ENCODE measurements around the gene ARID1A. TPM values are rescaled to one million over a fixed set of nuclear protein-coding genes. Genes with fewer than 3 reads are reported as not detected.
"Not testable (repeated sequence)": the region's sequence is repeated elsewhere in the genome, so short reads cannot be mapped to it uniquely, and the experiment has no call there.

The ARID1A gene
- total RNA-seq, 1 donor from 2014 or later = 85.1 TPM

GRCh38 chr1:26724926-26725325 lies 29.1 kb downstream of the ARID1A start:
- no peaks in the 10 kb centered on the region for H3K9me3 Mint-ChIP-seq (ENCODE audit: unreplicated experiment)
- peak overlapping the region; percentile 30 for H3K4me3 Mint-ChIP-seq (ENCODE audit: unreplicated experiment)
- Histone ChIP-seq H3K79me2 (ENCODE audit: insufficient read depth, low read length) (peaks cover 100% of the 10 kb centered on the region), H3K4me3 (ENCODE audit: insufficient read depth, low read depth, low read length) (no peak overlapping the region), H3K27ac (ENCODE audit: low read depth, low read length) (no peak overlapping the region), H2AFZ (ENCODE audit: low read depth, low read length) (no peak overlapping the region), H3K4me2 (ENCODE audit: low read length) (peak overlapping the region; percentile 1), H3K9ac (ENCODE audit: low read length) (no peak overlapping the region), H3K9me3 (ENCODE audit: insufficient read depth, low read depth, low read length) (no peaks in the 10 kb centered on the region), H3K27me3 (ENCODE audit: insufficient read depth, low read length) (no peaks in the 10 kb centered on the region), H4K20me1 (ENCODE audit: insufficient read depth, low read length) (peaks cover 100% of the 10 kb centered on the region), H3K4me1 (ENCODE audit: insufficient read depth, low read length) (peaks cover 33% of the 10 kb centered on the region), H3K36me3 (ENCODE audit: insufficient read depth, low read length) (peaks cover 2% of the 10 kb centered on the region)
- H3K4me1 Mint-ChIP-seq (ENCODE audit: low read depth, unreplicated experiment) = peaks cover 66% of the 10 kb centered on the region
- DNase-seq (ENCODE audit: low read depth) (peak; percentile 31), FAIRE-seq (no peak)
- TF ChIP-seq EZH2 (IDR thresholded peaks at IDR 0.05; ENCODE audit: insufficient read depth, low read length) = no peak
- TF ChIP-seq, protein P1, sequence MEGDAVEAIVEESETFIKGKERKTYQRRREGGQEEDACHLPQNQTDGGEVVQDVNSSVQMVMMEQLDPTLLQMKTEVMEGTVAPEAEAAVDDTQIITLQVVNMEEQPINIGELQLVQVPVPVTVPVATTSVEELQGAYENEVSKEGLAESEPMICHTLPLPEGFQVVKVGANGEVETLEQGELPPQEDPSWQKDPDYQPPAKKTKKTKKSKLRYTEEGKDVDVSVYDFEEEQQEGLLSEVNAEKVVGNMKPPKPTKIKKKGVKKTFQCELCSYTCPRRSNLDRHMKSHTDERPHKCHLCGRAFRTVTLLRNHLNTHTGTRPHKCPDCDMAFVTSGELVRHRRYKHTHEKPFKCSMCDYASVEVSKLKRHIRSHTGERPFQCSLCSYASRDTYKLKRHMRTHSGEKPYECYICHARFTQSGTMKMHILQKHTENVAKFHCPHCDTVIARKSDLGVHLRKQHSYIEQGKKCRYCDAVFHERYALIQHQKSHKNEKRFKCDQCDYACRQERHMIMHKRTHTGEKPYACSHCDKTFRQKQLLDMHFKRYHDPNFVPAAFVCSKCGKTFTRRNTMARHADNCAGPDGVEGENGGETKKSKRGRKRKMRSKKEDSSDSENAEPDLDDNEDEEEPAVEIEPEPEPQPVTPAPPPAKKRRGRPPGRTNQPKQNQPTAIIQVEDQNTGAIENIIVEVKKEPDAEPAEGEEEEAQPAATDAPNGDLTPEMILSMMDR (IDR thresholded peaks at IDR 0.05; ENCODE audit: insufficient read depth, low read depth, low read length) = no peak
- peak overlapping the region; percentile 64 for H3K27ac Mint-ChIP-seq (ENCODE audit: unreplicated experiment)
- peaks cover 7% of the 10 kb centered on the region for H3K36me3 Mint-ChIP-seq (ENCODE audit: low read depth, unreplicated experiment)
- no peaks in the 10 kb centered on the region for H3K27me3 Mint-ChIP-seq (ENCODE audit: low read depth, unreplicated experiment)

- H3K27me3 ChIP-seq (ENCODE audit: insufficient read depth, low read length); H3K27ac Mint-ChIP-seq (ENCODE audit: unreplicated experiment); H3K9me3 Mint-ChIP-seq (ENCODE audit: unreplicated experiment); H3K27me3 Mint-ChIP-seq (ENCODE audit: low read depth, unreplicated experiment); H3K36me3 ChIP-seq (ENCODE audit: insufficient read depth, low read length); H2AFZ ChIP-seq (ENCODE audit: low read depth, low read length); H3K4me3 ChIP-seq (ENCODE audit: insufficient read depth, low read depth, low read length); H3K36me3 Mint-ChIP-seq (ENCODE audit: low read depth, unreplicated experiment); H3K4me3 Mint-ChIP-seq (ENCODE audit: unreplicated experiment); H3K9me3 ChIP-seq (ENCODE audit: insufficient read depth, low read depth, low read length); H3K9ac ChIP-seq (ENCODE audit: low read length); H3K27ac ChIP-seq (ENCODE audit: low read depth, low read length); FAIRE-seq: not testable (repeated sequence)
- DNase-seq (ENCODE audit: low read depth) = peak; percentile 61
- peak overlapping the region; percentile 15 for H3K4me2 ChIP-seq (ENCODE audit: low read length)
- peaks cover 72% of the 10 kb centered on the region for H3K4me1 Mint-ChIP-seq (ENCODE audit: low read depth, unreplicated experiment)
- H4K20me1 ChIP-seq (ENCODE audit: insufficient read depth, low read length) = peaks cover 100% of the 10 kb centered on the region
- H3K79me2 ChIP-seq (ENCODE audit: insufficient read depth, low read length) = peaks cover 97% of the 10 kb centered on the region
- H3K4me1 ChIP-seq (ENCODE audit: insufficient read depth, low read length) = peaks cover 40% of the 10 kb centered on the region
These were observed 30.1 kb downstream of the ARID1A start for GRCh38 chr1:26725904-26726303.

- no peak overlapping the region for H3K27ac Mint-ChIP-seq (ENCODE audit: unreplicated experiment)
- H4K20me1 ChIP-seq (ENCODE audit: insufficient read depth, low read length) = peaks cover 100% of the 10 kb centered on the region
These were observed 31.0 kb downstream of the ARID1A start for GRCh38 chr1:26726784-26727183.

More at GRCh38 chr1:26726784-26727183, 31.0 kb downstream of the ARID1A start:
- no peak overlapping the region for H3K4me2 ChIP-seq (ENCODE audit: low read length)
- H2AFZ ChIP-seq (ENCODE audit: low read depth, low read length) = no peak overlapping the region
- peaks cover 15% of the 10 kb centered on the region for H3K36me3 Mint-ChIP-seq (ENCODE audit: low read depth, unreplicated experiment)
- H3K27me3 Mint-ChIP-seq (ENCODE audit: low read depth, unreplicated experiment) = no peaks in the 10 kb centered on the region
- TF ChIP-seq EZH2 (IDR thresholded peaks at IDR 0.05; ENCODE audit: insufficient read depth, low read length) = no peak
- TF ChIP-seq, protein P1 (IDR thresholded peaks at IDR 0.05; ENCODE audit: insufficient read depth, low read depth, low read length) = no peak
- H3K4me3 ChIP-seq (ENCODE audit: insufficient read depth, low read depth, low read length) = no peak overlapping the region
- no peaks in the 10 kb centered on the region for H3K27me3 ChIP-seq (ENCODE audit: insufficient read depth, low read length)
- H3K9ac ChIP-seq (ENCODE audit: low read length) = no peak overlapping the region
- peaks cover 97% of the 10 kb centered on the region for H3K79me2 ChIP-seq (ENCODE audit: insufficient read depth, low read length)
- no peaks in the 10 kb centered on the region for H3K9me3 ChIP-seq (ENCODE audit: insufficient read depth, low read depth, low read length)
- peaks cover 74% of the 10 kb centered on the region for H3K4me1 Mint-ChIP-seq (ENCODE audit: low read depth, unreplicated experiment)
- no peak overlapping the region for H3K27ac ChIP-seq (ENCODE audit: low read depth, low read length)
- H3K36me3 ChIP-seq (ENCODE audit: insufficient read depth, low read length) = peaks cover 12% of the 10 kb centered on the region
- peaks cover 46% of the 10 kb centered on the region for H3K4me1 ChIP-seq (ENCODE audit: insufficient read depth, low read length)
- H3K9me3 Mint-ChIP-seq (ENCODE audit: unreplicated experiment) = no peaks in the 10 kb centered on the region
- H3K4me3 Mint-ChIP-seq (ENCODE audit: unreplicated experiment) = peak overlapping the region; percentile 20
- DNase-seq (ENCODE audit: low read depth) (no peak), FAIRE-seq (no peak)

All from astrocyte (in vitro differentiated cells and primary cell).